SK-N-SH (cell line): Measurements from ENCODE around the gene HBG2. TPM values are rescaled to one million over a fixed set of nuclear protein-coding genes. Genes with fewer than 3 reads are reported as not detected.

Source experiments
- CTCF ChIA-PET: fragments of 300-600, 350-600 bp; formaldehyde crosslinking; extraction: SDS; loops from one replicate; lab custom pipeline; 2021; lab: Yijun Ruan, JAX
- POLR2A ChIA-PET: fragments of 350-600 bp; sonication (Branson Sonifier 250); formaldehyde crosslinking; extraction: SDS; loops from one replicate; lab custom pipeline; 2020; ENCODE audit warnings: antibody characterized with exemption, inconsistent platforms; lab: Yijun Ruan, JAX
- DNase-seq: peaks from one replicate; pipeline ENCODE4 v3.0.0; 2012
- H2AFZ ChIP-seq: fragments of 200-600 bp; sonication (generic); 2 replicates; pipeline ENCODE4 v1.8.1; 2016; ENCODE audit warnings: antibody characterized with exemption, mild to moderate bottlenecking, low read depth
- H3F3A ChIP-seq: fragments of 200-600 bp; sonication (generic); replicated peaks from 2 replicates; pipeline ENCODE3; 2016; ENCODE audit warnings: antibody characterized with exemption, mild to moderate bottlenecking; ENCODE audit not compliant: insufficient read depth
- H3K27ac ChIP-seq, 2 experiments: fragments of 200-500 bp in 1 of 2; fragments of 200-600 bp in 1 of 2; sonication (Bioruptor generic) in 1 of 2; sonication (generic), shearing (Covaris generic) in 1 of 2; 2 replicates each; pipeline versions ENCODE4 v1.5.1 to v1.6.1; 2014 to 2016; ENCODE audit warnings: low read depth in 2 of 2, inconsistent platforms in 1 of 2, low read length in 1 of 2, mild to moderate bottlenecking in 1 of 2, mixed read lengths in 1 of 2
- H3K27me3 ChIP-seq: fragments of 200-600 bp; sonication (generic), shearing (Covaris generic); 2 replicates; pipeline ENCODE4 v1.6.1; 2016; ENCODE audit warnings: mixed run types; ENCODE audit not compliant: insufficient read depth
- H3K36me3 ChIP-seq, 2 experiments: fragments of 200-500 bp in 1 of 2; fragments of 200-600 bp in 1 of 2; sonication (Bioruptor generic) in 1 of 2; sonication (generic) in 1 of 2; replicated peaks in 1 of 2; 2 replicates each; pipeline versions ENCODE3 to v1.5.1; 2014 to 2016; ENCODE audit warnings: low read length in 1 of 2, mild to moderate bottlenecking in 1 of 2; ENCODE audit not compliant: insufficient read depth in 2 of 2, control insufficient read depth in 1 of 2
- H3K4me1 ChIP-seq, 2 experiments: fragments of 200-500 bp in 1 of 2; fragments of 200-600 bp in 1 of 2; sonication (Bioruptor generic) in 1 of 2; sonication (generic), shearing (Covaris generic) in 1 of 2; 2 replicates each; pipeline versions ENCODE4 v1.5.1 to v1.6.1; 2014 to 2016; ENCODE audit warnings: low read depth in 1 of 2, low read length in 1 of 2, mixed run types in 1 of 2; ENCODE audit not compliant: insufficient read depth in 2 of 2, control insufficient read depth in 1 of 2
- H3K4me2 ChIP-seq: fragments of 200-600 bp; sonication (generic), shearing (Covaris generic); 2 replicates; pipeline ENCODE4 v1.6.1; 2017; ENCODE audit warnings: mixed run types
- H3K4me3 ChIP-seq, 2 experiments: fragments of 200-500 bp in 1 of 2; fragments of 200-600 bp in 1 of 2; sonication (Bioruptor generic) in 1 of 2; sonication (generic), shearing (Covaris generic) in 1 of 2; 2 replicates each; pipeline versions ENCODE4 v1.5.1 to v1.8.1; 2014 to 2016; ENCODE audit warnings: low read depth in 2 of 2, inconsistent platforms in 1 of 2, low read length in 1 of 2, mild to moderate bottlenecking in 1 of 2, mixed read lengths in 1 of 2, moderate library complexity in 1 of 2
- H3K79me2 ChIP-seq: fragments of 200-600 bp; sonication (generic); 2 replicates; pipeline ENCODE4 v1.8.1; 2017; ENCODE audit warnings: mild to moderate bottlenecking; ENCODE audit not compliant: insufficient read depth
- H3K9ac ChIP-seq: fragments of 200-600 bp; sonication (generic); 2 replicates; pipeline ENCODE4 v1.6.1; 2017; ENCODE audit warnings: mixed run types
- H3K9me2 ChIP-seq: fragments of 200-600 bp; sonication (generic); 2 replicates; pipeline ENCODE4 v1.6.1; 2017; ENCODE audit warnings: mixed run types
- H3K9me3 ChIP-seq: fragments of 200-600 bp; sonication (generic); 2 replicates; pipeline ENCODE4 v1.6.1; 2017; ENCODE audit warnings: mixed run types, mild to moderate bottlenecking, moderate library complexity
- H4K20me1 ChIP-seq: fragments of 200-600 bp; sonication (generic); 2 replicates; pipeline ENCODE4 v1.6.1; 2017; ENCODE audit warnings: mild to moderate bottlenecking, mixed run types; ENCODE audit not compliant: insufficient read depth
- ELF1 ChIP-seq: IDR thresholded peaks from 2 replicates; pipeline ENCODE4 v1.4.0; 2012
- EP300 ChIP-seq, 2 experiments: IDR thresholded peaks; 2 replicates each; pipeline versions ENCODE4 v1.4.0 to v1.6.1; 2012; ENCODE audit warnings: borderline replicate concordance in 1 of 2, low read depth in 1 of 2, low read length in 1 of 2
- FOXJ3 ChIP-seq: sonication (generic); formaldehyde crosslinking; IDR thresholded peaks from 2 replicates; pipeline ENCODE4 v1.5.1; 2020; ENCODE audit warnings: mild to moderate bottlenecking, missing genetic modification reagents
- MEF2A ChIP-seq: IDR thresholded peaks from 2 replicates; pipeline ENCODE4 v1.4.0; 2012; ENCODE audit warnings: low read depth, borderline replicate concordance
- MXI1 ChIP-seq: IDR thresholded peaks from 2 replicates; pipeline ENCODE4 v1.6.1; 2012; ENCODE audit warnings: mild to moderate bottlenecking, low read depth, low read length, improper control_type of control experiment
- POLR2AphosphoS5 ChIP-seq: IDR thresholded peaks from 2 replicates; pipeline ENCODE4 v1.6.1; 2012; ENCODE audit warnings: low read depth, low read length
- RAD21 ChIP-seq: IDR thresholded peaks from 2 replicates; pipeline ENCODE4 v1.6.1; 2012; ENCODE audit warnings: mild to moderate bottlenecking, low read length
- RCOR1 ChIP-seq: fragments of 150-350 bp; IDR thresholded peaks from 2 replicates; pipeline ENCODE4 v1.6.1; 2017; ENCODE audit warnings: antibody characterized with exemption, low read length
- SIN3A ChIP-seq: IDR thresholded peaks from 2 replicates; pipeline ENCODE4 v1.6.1; 2012; ENCODE audit warnings: low read depth, mild to moderate bottlenecking, low read length, moderate library complexity, borderline replicate concordance
- SMC3 ChIP-seq: IDR thresholded peaks from 2 replicates; pipeline ENCODE4 v1.6.1; 2012; ENCODE audit warnings: low read depth, low read length, improper control_type of control experiment
- TEAD4 ChIP-seq: IDR thresholded peaks from 2 replicates; pipeline ENCODE4 v1.4.0; 2012; ENCODE audit warnings: mild to moderate bottlenecking, borderline replicate concordance; ENCODE audit not compliant: insufficient read depth
- WGBS: methylation state at CpG from one replicate; pipeline ENCODE4 v1.1.6; 2017; ENCODE audit warnings: low lambda C conversion rate; 5-methylcytosine and 5-hydroxymethylcytosine counted together
- polyA plus RNA-seq, 3 experiments: library from polyadenylated mRNA; depleted of rRNA; stranded (reverse); fragments of >200 nt; gene quantifications; 2 replicates each; pipeline ENCODE4 v1.2.3, GENCODE V29; 2012
- TF ChIP-seq, protein P1 (sequence below): IDR thresholded peaks from 2 replicates; pipeline ENCODE4; 2012
- TF ChIP-seq, protein P2 (sequence below): IDR thresholded peaks from 2 replicates; pipeline ENCODE4 v1.4.0; 2012; ENCODE audit warnings: low read depth, borderline replicate concordance
- TF ChIP-seq, protein P3 (sequence below): fragments of 150-350 bp; IDR thresholded peaks from 2 replicates; pipeline ENCODE4 v1.6.1; 2016; ENCODE audit warnings: mild to moderate bottlenecking, low read depth, low read length
- TF ChIP-seq, protein P4 (sequence below): fragments of 200-600 bp; sonication (generic); IDR thresholded peaks from 2 replicates; pipeline ENCODE4 v1.6.1; 2017; ENCODE audit warnings: antibody characterized with exemption, mild to moderate bottlenecking, moderate library complexity
- TF ChIP-seq, protein P5 (sequence below): IDR thresholded peaks from 2 replicates; pipeline ENCODE4 v1.4.0; 2012; ENCODE audit warnings: low read depth
- TF ChIP-seq, protein P6 (sequence below): IDR thresholded peaks from 2 replicates; pipeline ENCODE4 v1.6.1; 2012; ENCODE audit warnings: mild to moderate bottlenecking, low read depth, low read length, moderate library complexity

HBG2 gene
- polyA plus RNA-seq, 1 of the 3 experiments (the other 2 are of a cell fraction), result 0.33 TPM

DNA sequence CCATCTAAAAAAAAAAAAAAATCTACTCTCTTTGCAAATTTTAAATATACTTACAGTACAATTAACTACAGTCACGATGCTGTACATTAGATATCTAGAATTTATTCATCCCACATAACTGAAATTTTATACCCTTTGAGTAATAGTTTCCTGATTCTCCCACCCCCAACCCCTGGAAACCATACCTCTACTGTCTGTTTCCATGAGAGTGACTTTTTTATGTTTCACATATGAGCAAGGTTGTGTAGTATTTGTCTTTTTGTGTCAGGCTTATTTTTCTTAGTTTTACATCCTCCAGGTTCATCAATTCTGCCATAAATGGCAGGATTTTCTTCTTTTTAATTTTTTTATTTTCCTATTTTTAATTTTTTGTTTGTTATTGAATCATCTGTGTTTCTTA is 30.9 kb downstream of the HBG2 start:
- no peaks in the 10 kb centered on the region for H3K9me3 ChIP-seq
- no peak for DNase-seq
- no peak overlapping the region for H2AFZ ChIP-seq
- POLR2A ChIA-PET, result no interaction called here
- H3K9me2 ChIP-seq, result no peaks in the 10 kb centered on the region
- H3K36me3 ChIP-seq, result no peaks in the 10 kb centered on the region
- CTCF ChIA-PET, result no interaction called here
- H3K27me3 ChIP-seq, result no peaks in the 10 kb centered on the region
- H3K4me2 ChIP-seq, result no peak overlapping the region
- H3K4me3 ChIP-seq, result no peak overlapping the region
- WGBS, result 9% methylated on average over 1 of the region's 1 CpG
- H3K79me2 ChIP-seq, result no peaks in the 10 kb centered on the region
- TF ChIP-seq POLR2AphosphoS5, result no peak
- no peak for TF ChIP-seq TEAD4
- no peak for TF ChIP-seq EP300 (IDR thresholded peaks at IDR 0.05; ENCODE audit: borderline replicate concordance in 1 of 2, low read depth in 1 of 2, low read length in 1 of 2)
- TF ChIP-seq SIN3A, result no peak
- TF ChIP-seq, protein P1, sequence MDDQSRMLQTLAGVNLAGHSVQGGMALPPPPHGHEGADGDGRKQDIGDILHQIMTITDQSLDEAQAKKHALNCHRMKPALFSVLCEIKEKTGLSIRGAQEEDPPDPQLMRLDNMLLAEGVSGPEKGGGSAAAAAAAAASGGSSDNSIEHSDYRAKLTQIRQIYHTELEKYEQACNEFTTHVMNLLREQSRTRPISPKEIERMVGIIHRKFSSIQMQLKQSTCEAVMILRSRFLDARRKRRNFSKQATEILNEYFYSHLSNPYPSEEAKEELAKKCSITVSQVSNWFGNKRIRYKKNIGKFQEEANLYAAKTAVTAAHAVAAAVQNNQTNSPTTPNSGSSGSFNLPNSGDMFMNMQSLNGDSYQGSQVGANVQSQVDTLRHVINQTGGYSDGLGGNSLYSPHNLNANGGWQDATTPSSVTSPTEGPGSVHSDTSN, result no peak
- TF ChIP-seq, protein P2, sequence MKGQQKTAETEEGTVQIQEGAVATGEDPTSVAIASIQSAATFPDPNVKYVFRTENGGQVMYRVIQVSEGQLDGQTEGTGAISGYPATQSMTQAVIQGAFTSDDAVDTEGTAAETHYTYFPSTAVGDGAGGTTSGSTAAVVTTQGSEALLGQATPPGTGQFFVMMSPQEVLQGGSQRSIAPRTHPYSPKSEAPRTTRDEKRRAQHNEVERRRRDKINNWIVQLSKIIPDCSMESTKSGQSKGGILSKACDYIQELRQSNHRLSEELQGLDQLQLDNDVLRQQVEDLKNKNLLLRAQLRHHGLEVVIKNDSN, result no peak
- TF ChIP-seq, protein P3, sequence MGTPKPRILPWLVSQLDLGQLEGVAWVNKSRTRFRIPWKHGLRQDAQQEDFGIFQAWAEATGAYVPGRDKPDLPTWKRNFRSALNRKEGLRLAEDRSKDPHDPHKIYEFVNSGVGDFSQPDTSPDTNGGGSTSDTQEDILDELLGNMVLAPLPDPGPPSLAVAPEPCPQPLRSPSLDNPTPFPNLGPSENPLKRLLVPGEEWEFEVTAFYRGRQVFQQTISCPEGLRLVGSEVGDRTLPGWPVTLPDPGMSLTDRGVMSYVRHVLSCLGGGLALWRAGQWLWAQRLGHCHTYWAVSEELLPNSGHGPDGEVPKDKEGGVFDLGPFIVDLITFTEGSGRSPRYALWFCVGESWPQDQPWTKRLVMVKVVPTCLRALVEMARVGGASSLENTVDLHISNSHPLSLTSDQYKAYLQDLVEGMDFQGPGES, result no peak
- no peak for TF ChIP-seq RAD21
- TF ChIP-seq SMC3, result no peak
- TF ChIP-seq, protein P4, sequence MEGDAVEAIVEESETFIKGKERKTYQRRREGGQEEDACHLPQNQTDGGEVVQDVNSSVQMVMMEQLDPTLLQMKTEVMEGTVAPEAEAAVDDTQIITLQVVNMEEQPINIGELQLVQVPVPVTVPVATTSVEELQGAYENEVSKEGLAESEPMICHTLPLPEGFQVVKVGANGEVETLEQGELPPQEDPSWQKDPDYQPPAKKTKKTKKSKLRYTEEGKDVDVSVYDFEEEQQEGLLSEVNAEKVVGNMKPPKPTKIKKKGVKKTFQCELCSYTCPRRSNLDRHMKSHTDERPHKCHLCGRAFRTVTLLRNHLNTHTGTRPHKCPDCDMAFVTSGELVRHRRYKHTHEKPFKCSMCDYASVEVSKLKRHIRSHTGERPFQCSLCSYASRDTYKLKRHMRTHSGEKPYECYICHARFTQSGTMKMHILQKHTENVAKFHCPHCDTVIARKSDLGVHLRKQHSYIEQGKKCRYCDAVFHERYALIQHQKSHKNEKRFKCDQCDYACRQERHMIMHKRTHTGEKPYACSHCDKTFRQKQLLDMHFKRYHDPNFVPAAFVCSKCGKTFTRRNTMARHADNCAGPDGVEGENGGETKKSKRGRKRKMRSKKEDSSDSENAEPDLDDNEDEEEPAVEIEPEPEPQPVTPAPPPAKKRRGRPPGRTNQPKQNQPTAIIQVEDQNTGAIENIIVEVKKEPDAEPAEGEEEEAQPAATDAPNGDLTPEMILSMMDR, result no peak
- TF ChIP-seq MXI1, result no peak
- TF ChIP-seq, protein P5, sequence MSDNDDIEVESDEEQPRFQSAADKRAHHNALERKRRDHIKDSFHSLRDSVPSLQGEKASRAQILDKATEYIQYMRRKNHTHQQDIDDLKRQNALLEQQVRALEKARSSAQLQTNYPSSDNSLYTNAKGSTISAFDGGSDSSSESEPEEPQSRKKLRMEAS, result no peak
- TF ChIP-seq, protein P6, sequence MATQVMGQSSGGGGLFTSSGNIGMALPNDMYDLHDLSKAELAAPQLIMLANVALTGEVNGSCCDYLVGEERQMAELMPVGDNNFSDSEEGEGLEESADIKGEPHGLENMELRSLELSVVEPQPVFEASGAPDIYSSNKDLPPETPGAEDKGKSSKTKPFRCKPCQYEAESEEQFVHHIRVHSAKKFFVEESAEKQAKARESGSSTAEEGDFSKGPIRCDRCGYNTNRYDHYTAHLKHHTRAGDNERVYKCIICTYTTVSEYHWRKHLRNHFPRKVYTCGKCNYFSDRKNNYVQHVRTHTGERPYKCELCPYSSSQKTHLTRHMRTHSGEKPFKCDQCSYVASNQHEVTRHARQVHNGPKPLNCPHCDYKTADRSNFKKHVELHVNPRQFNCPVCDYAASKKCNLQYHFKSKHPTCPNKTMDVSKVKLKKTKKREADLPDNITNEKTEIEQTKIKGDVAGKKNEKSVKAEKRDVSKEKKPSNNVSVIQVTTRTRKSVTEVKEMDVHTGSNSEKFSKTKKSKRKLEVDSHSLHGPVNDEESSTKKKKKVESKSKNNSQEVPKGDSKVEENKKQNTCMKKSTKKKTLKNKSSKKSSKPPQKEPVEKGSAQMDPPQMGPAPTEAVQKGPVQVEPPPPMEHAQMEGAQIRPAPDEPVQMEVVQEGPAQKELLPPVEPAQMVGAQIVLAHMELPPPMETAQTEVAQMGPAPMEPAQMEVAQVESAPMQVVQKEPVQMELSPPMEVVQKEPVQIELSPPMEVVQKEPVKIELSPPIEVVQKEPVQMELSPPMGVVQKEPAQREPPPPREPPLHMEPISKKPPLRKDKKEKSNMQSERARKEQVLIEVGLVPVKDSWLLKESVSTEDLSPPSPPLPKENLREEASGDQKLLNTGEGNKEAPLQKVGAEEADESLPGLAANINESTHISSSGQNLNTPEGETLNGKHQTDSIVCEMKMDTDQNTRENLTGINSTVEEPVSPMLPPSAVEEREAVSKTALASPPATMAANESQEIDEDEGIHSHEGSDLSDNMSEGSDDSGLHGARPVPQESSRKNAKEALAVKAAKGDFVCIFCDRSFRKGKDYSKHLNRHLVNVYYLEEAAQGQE, result no peak
- TF ChIP-seq ELF1, result no peak
- TF ChIP-seq MEF2A, result no peak
- no peak for TF ChIP-seq RCOR1
- no peak for TF ChIP-seq FOXJ3 (CRISPR knock-in tag)
- H3K4me1 ChIP-seq, result no peaks in the 10 kb centered on the region
- no peak overlapping the region for H3K27ac ChIP-seq
- H4K20me1 ChIP-seq, result no peaks in the 10 kb centered on the region
- H3F3A ChIP-seq, result no peaks in the 10 kb centered on the region
- no peak overlapping the region for H3K9ac ChIP-seq
